IPS DF 19.7 (cell line): ENCODE measurements around the gene DLGAP4.

ENCODE experiments used
- DNase-seq: peaks from one replicate; pipeline ENCODE4 v3.0.0-alpha.2; 2013; ENCODE audit warnings: low read depth, low spot score

The DLGAP4 gene

GRCh38 chr20:36538026-36538722, 232.0 kb downstream of the DLGAP4 start:
- no peak for DNase-seq

GRCh38 chr20:36540551-36541211, 234.5 kb downstream of the DLGAP4 start:
- no peak for DNase-seq

DNA sequence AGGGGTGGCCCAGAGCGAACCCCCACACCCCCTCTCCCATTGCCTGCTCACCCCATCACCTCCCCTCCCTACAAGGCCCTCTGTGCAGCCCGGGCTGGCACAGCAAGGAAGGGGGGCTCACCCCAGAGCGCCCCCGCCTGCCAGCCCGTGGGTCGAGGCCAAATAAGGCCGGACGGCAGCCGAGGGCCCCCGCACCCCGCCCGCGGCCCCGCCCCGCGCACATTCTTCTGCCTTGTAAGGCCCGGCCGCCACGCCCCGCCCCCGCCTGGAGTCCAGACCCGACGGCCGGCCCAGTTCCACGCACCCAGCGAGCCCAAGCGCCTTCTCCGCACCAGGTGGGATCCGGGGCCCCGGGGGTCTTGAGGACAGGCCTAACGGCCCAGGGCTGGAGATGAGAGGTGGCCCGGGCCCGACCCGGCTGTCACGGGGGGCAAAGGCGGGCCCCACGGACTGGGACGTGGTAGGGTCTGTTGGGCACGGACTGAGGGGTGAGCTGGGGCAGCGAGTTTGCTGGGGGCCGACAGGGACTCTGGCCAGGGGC, 235.2 kb downstream of the DLGAP4 start, which contains the start of gene MYL9:
TSS of gene MYL9 (plus strand) at position 293 of the 541 bp plus-strand sequence. CDS start 3,366 bp downstream, outside the sequence.
- no peak for DNase-seq

GRCh38 chr20:36541768-36542488, 235.8 kb downstream of the DLGAP4 start:
- peak; percentile 35 for DNase-seq

DNA sequence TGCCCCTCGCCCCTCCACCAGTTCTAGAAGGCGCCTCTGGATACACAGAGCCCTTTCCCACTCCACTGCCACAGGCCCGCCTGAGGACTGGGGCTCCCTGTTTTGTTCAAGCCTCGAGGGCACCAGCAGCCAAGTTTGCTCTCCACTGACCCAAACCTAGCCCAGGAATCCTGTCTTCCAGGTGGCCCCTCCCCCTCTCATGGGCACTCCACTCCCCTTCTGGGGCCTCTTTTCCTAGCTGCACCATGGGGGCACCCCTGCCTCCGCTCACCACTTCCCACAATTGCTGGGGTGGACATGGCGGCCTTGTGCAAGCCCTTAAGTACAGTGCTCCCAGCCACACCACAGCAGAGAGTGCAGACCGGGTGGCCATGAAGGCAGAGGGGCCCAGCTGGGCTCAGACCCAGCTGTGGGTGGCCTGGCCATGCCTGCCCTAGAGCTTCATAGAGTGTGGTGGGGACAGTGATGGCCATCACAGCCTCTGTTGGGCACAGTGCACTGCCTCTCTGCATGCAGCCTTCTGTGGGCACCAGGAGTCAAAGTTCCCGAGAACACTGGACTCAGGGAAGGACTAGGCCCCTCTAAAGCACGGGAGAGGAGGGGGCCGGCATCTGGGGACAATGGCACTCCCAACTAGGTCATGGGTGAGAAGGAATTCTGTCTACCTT, 236.5 kb downstream of the DLGAP4 start:
- DNase-seq = no peak

DNA sequence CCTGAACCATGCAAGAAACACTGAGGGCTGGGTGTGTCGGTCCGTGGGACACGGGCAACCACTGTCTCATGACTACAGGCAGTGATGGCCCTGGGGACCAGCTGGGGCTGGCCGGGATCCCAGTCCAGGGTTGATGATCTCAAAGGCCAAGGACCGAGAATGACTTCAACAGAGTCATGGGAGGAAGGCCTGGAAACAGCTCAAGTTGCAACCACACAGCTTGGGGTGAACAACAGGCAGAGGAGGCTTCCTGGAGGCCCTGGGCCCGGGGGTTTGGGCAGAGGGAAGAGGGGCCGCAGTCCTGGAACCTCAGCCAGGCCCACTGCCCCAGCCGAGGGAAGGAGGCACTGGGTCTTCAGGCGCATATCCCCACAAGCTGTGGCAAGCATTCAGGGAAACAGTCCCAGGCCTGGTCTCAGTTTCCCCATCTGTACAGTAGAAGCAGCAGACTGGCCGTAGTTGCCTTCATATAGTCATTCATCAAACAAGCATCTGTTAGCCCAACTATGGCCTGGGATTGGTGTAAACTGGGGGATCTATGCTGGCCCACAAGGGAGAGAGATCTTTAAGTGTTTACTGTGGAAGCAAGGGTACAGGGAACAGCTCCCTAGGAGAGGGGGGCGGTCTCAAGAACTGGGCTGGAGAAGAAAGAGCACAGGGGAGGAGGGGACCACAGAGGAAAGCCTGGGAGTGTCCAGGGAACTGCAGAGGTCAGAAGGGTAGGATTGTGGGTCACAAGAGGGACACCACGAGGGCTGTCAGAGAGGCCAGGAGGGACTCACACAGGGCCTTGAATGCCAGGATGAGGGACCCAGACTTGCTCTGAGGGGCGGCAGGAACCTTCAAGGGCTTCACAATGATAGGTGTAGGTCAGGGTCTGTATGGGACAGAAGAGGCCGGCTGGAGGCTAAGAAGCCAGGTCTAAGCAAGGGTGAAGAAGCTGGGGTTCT, 237.3 kb downstream of the DLGAP4 start:
- DNase-seq = no peak

GRCh38 chr20:36544134-36545018, 238.2 kb downstream of the DLGAP4 start:
- no peak for DNase-seq

DNA sequence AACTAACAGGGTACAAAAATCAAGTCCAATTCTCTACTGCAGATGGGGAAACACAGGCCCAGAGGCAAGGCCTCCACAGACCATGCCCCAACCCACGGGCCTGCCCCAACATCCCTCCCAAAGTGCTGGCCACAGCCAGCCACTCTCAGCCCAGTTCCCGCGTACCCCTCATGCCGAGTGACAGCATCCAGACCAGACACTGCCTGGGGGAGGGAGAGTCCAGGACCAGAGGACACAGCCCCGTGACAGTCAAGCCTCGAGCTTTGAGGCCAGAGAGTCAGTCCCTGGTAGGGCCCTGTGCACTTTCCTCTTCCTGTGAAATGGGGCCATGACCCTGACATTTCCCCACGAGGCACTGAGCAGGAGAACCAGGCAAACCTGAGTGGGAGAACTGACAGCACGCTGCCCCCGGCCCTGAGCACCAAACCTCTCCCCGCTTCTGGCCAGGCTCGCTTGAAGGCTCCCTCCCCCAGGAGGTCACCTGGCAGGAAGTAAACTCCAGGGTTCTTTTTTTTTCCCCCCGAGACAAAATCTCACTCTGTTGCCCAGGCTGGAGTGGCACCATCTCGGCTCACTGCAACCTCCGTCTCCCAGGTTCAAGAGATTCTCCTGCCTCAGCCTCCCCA, 240.1 kb downstream of the DLGAP4 start:
- DNase-seq = no peak

DNA sequence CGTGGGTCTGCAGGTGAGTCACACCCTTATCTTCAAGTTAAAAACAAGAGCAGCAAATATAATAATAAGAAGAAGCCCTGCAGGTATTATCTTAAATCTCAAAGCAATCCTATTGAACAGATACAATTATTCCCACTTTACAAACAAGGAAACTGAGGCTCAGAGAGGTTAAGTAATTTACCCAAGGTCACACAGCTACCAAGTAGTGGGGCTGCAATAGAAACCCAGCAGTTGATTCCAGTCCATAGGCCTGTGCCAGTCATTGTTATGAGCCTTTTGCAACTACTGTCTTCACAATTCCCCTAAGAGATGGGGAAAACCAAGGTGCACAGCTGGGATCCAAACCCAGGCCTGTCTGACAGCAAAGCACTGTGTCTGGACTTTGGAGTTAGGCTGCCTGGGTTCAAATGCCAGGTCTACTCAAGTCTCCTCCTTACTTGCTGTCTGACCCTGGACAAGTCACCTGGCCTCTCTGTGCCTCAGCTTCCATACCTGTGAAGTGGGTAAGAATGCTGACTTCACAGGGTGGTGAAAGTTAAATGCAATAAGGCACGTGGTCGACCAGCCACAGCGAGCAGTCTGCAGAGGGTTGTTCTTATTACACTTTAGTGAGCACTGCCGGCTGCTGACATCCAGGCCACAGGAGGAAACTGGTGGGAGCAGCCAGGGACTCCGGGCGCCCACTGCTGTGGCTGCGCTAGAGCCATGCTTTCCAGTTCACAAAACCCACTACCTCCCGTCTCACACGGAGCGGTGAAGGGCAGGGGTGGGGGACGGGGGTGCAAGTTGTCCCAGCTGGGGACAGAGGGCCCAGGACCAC, 241.3 kb downstream of the DLGAP4 start:
- no peak for DNase-seq

GRCh38 chr20:36548006-36548315, 241.8 kb downstream of the DLGAP4 start:
- DNase-seq = no peak

DNA sequence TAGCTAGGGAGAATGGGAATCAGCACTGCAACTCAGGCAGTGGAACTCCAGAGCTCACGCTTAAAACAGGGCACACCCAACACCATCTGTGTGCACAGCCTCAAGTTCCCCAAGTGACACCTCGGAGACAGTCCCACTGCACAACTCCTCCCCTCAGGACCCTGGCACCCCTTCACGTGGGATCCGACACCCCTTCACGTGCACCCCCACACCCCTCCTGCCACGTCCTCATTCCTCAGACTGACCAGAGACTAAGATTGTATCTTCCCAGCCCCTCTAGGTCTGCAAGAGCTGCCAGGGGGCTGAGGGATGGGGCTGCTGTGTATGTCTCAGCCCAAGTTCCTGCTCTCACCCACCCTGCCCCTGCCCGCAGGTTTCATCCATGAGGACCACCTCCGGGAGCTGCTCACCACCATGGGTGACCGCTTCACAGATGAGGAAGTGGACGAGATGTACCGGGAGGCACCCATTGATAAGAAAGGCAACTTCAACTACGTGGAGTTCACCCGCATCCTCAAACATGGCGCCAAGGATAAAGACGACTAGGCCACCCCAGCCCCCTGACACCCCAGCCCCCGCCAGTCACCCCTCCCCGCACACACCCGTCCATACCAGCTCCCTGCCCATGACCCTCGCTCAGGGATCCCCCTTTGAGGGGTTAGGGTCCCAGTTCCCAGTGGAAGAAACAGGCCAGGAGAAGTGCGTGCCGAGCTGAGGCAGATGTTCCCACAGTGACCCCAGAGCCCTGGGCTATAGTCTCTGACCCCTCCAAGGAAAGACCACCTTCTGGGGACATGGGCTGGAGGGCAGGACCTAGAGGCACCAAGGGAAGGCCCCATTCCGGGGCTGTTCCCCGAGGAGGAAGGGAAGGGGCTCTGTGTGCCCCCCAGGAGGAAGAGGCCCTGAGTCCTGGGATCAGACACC, 242.8 kb downstream of the DLGAP4 start:
- DNase-seq = no peak

DNA sequence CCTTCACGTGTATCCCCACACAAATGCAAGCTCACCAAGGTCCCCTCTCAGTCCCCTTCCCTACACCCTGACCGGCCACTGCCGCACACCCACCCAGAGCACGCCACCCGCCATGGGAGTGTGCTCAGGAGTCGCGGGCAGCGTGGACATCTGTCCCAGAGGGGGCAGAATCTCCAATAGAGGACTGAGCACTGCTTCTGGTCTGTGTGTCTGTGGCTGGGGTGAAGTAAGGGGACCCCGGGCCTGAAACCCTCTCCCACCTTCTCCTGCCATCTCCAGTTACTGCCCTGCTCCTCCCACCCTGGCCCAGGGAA, 243.4 kb downstream of the DLGAP4 start:
- no peak for DNase-seq

DNA sequence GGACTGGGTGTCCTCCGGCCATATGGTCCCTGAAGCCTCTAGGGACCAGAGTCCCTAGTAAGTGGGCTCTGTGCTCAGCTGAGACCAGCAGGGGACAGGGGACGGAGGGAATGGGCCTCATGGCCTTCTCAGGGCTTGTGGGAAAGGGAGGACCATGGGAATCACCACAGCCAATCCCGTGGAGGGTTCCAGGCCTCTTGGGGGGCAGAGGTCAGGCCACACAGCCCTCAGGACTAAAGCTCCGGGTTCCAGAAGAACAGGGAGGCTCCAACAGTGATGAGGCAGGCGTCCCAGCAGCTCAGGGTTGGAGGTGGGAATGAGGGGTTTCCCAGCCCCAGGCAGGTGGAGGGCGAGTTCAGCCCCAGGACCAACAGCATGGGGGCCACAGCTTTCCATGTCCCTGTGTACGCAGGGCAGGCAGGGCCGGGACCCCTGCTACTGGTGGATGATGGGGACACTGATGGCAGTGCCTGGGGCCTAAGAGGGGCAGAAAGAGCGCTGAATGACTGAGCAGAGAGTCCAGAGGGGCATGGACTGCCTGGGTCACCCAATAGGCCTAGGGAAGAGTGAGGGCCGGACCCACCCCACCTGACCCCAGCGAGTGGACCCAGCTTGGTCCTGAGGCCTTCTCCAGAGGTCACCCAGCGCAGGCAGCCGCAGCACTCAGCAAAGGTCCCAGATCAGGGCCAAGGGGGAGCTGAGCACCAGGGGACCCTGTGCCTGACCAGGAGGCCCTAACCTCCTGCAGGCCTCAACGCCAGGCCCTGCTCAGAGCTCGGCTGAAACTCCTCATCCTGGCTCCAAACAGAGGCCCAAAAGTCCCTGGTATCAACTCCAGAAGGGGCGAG, 244.0 kb downstream of the DLGAP4 start:
- no peak for DNase-seq

GRCh38 chr20:36550790-36551299, 244.7 kb downstream of the DLGAP4 start:
- no peak for DNase-seq

DNA sequence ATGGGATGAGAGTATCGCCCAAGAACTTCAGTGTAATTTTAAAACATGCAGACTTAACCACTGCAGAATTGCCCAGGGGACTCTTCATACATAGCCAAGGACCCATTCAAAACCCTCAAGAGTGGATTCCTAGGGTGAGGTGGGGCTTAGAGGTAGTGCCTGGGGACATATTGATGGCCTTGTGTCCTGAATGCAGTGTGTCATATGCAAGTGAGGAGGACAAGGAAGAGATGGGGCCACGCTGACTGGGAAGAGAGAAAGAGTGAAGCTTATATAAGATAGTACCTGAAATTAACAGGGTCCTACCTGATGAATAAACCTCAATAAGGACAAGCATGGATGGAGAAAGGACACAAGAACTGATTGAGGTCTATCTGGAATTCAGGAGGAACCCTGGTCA, 249.1 kb downstream of the DLGAP4 start:
- DNase-seq = no peak

DNA sequence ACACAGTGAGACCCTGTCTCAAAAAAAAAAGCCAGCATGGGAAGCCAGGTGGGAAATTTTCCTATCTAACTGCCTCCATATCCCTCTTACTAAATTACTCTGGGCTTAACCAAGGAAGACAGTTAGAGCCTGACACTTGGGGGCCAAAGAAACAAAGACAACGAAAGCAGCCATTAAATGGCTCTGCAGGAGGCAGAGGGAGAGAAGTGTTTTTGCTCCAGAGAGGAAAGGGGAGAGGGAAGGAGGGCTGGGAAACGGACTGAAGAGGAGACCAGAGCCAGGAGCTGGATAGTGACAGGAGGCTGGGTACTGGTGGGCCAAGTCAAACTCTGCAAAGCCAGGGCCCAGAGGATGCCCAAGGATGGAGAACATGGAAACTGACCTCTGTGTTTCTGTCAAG, 256.6 kb downstream of the DLGAP4 start:
- DNase-seq = no peak
